ENCODE results near the gene NR1H4.

Gene NR1H4

GRCh38 chr12:100608776-100609175, 135.1 kb downstream of the NR1H4 start:
- DNase-seq (ENCODE audit: low spot score) (no peak), ATAC-seq (ENCODE audit: low read depth) (no peak)
- peaks cover 2% of the 10 kb centered on the region for H3K9me3 ChIP-seq (ENCODE audit: severe bottlenecking)
- no peak overlapping the region for H3K27ac ChIP-seq (ENCODE audit: poor library complexity, severe bottlenecking)
- no peaks in the 10 kb centered on the region for H3K4me1 ChIP-seq (ENCODE audit: insufficient read depth, poor library complexity, severe bottlenecking)
- H3K4me3 ChIP-seq (ENCODE audit: severe bottlenecking) = no peak overlapping the region
- no peaks in the 10 kb centered on the region for H3K27me3 ChIP-seq (ENCODE audit: insufficient read depth, poor library complexity, severe bottlenecking)
- TF ChIP-seq, protein P1, sequence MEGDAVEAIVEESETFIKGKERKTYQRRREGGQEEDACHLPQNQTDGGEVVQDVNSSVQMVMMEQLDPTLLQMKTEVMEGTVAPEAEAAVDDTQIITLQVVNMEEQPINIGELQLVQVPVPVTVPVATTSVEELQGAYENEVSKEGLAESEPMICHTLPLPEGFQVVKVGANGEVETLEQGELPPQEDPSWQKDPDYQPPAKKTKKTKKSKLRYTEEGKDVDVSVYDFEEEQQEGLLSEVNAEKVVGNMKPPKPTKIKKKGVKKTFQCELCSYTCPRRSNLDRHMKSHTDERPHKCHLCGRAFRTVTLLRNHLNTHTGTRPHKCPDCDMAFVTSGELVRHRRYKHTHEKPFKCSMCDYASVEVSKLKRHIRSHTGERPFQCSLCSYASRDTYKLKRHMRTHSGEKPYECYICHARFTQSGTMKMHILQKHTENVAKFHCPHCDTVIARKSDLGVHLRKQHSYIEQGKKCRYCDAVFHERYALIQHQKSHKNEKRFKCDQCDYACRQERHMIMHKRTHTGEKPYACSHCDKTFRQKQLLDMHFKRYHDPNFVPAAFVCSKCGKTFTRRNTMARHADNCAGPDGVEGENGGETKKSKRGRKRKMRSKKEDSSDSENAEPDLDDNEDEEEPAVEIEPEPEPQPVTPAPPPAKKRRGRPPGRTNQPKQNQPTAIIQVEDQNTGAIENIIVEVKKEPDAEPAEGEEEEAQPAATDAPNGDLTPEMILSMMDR (IDR thresholded peaks at IDR 0.05; ENCODE audit: poor library complexity, severe bottlenecking) = no peak
- no peaks in the 10 kb centered on the region for H3K36me3 ChIP-seq (ENCODE audit: low read depth)

GRCh38 chr12:100610666-100611430, 137.2 kb downstream of the NR1H4 start:
- ATAC-seq (ENCODE audit: low read depth) (no peak), DNase-seq (ENCODE audit: low spot score) (no peak)

GRCh38 chr12:100612606-100613005, 138.9 kb downstream of the NR1H4 start:
- Histone ChIP-seq H3K36me3 (ENCODE audit: low read depth) (no peaks in the 10 kb centered on the region), H3K27ac (ENCODE audit: poor library complexity, severe bottlenecking) (no peak overlapping the region), H3K27me3 (ENCODE audit: insufficient read depth, poor library complexity, severe bottlenecking) (no peaks in the 10 kb centered on the region), H3K4me3 (ENCODE audit: severe bottlenecking) (no peak overlapping the region), H3K4me1 (ENCODE audit: insufficient read depth, poor library complexity, severe bottlenecking) (no peaks in the 10 kb centered on the region), H3K9me3 (ENCODE audit: severe bottlenecking) (peaks cover 2% of the 10 kb centered on the region)
- TF ChIP-seq, protein P1 (IDR thresholded peaks at IDR 0.05; ENCODE audit: poor library complexity, severe bottlenecking) = no peak
- ATAC-seq (ENCODE audit: low read depth) (no peak), DNase-seq (ENCODE audit: low spot score) (no peak)

More at GRCh38 chr12:100610666-100611430, 137.2 kb downstream of the NR1H4 start:
- no peaks in the 10 kb centered on the region for H3K36me3 ChIP-seq (ENCODE audit: low read depth)
- H3K27me3 ChIP-seq (ENCODE audit: insufficient read depth, poor library complexity, severe bottlenecking) = no peaks in the 10 kb centered on the region
- peaks cover 2% of the 10 kb centered on the region for H3K9me3 ChIP-seq (ENCODE audit: severe bottlenecking)
- H3K4me3 ChIP-seq (ENCODE audit: severe bottlenecking) = no peak overlapping the region
- TF ChIP-seq, protein P1 (IDR thresholded peaks at IDR 0.05; ENCODE audit: poor library complexity, severe bottlenecking) = no peak
- no peak overlapping the region for H3K27ac ChIP-seq (ENCODE audit: poor library complexity, severe bottlenecking)
- no peaks in the 10 kb centered on the region for H3K4me1 ChIP-seq (ENCODE audit: insufficient read depth, poor library complexity, severe bottlenecking)

Data from RWPE2 (cell line).